Lung microvascular endothelial cell (primary cell): ENCODE measurements around the gene REP15. TPM values are rescaled to one million over a fixed set of nuclear protein-coding genes. Genes with fewer than 3 reads are reported as not detected.

Source experiments
- total RNA-seq: library from RNA; depleted of rRNA; stranded (reverse); fragments of >200 nt; gene quantifications from 2 replicates; pipeline ENCODE4 v1.2.1, GENCODE V29; 2014

Gene REP15
- total RNA-seq, 1 donor from 2014 or later: 13.5 TPM

Other genes with a start within 250 kb of the REP15 start
- 0.20 and 0.22 TPM in 2 replicates for gene SMCO2, start 249.7 kb upstream of the REP15 start, total RNA-seq
- 301 and 612 TPM in 2 replicates for gene PPFIBP1, start 172.2 kb upstream of the REP15 start, total RNA-seq
- 29.2 and 30.3 TPM in 2 replicates for gene MRPS35, start 14.4 kb downstream of the REP15 start, total RNA-seq
- 12.0 and 13.3 TPM in 2 replicates for gene KLHL42, start 83.8 kb downstream of the REP15 start, total RNA-seq
- gene MANSC4, start 83.8 kb downstream of the REP15 start, total RNA-seq: not detected in 2 replicates